ENCODE results near the gene FMNL2.
"Not testable (repeated sequence)": the region's sequence is repeated elsewhere in the genome, so short reads cannot be mapped to it uniquely, and the experiment has no call there.

The FMNL2 gene

DNA sequence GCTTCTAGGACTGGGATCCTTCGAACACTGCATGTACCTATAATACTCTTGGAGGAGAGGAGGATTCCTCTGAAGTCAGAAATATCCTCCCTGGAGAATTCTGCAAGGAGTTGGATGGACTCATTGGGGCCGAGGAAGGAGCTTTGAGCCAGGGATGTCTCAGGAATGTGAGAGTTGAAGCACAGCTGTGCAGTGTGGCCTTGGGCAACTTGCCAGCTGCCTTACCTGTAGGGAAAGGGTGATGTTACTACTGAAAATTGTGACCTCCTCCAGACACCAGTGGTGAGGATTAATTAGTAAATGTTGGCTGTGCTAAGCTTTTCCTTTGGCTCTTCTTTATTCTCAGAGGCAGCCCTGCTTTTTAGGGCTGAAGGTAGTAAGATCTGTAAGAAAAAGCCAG lies 41.4 kb downstream of the FMNL2 start:
- no peak for DNase-seq

DNA sequence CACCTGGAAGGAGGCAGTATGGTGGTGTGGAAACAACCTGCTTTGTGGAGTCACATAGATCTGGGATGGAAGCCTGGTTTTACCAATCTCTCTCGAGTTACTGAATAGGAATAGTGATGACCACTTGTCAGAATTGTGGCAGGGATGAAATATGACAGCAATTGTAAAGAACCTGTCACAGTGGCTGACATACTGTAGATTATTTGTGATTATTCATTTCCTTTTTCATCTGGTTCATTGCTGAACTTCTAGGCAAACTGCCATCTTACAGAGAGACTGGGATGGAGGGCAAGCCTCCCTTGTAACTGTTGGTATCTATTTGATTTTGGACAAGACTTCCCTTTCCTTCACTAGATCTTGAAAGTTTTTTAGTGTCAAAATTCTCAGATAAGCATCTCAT lies 42.0 kb downstream of the FMNL2 start:
- DNase-seq: no peak

DNA sequence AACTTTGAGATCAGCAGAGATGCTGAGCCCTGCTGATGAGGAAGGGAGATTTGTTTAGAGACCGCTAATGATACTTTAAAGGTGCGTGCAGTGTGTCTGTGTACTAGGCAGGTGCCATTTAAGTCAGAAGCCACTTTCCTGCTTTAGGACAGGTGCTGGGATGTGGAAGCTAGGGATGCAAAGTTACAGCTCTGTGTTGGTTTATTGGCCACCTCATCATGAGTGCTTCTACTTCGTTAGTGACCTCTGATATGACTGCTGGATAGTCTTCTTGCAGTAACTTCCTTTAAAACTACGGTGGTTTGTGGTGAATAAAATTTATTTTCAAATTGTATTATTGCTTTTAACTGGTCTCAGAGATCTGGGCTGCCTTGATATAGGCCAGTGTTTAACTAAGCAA lies 44.1 kb downstream of the FMNL2 start:
- DNase-seq: no peak

DNA sequence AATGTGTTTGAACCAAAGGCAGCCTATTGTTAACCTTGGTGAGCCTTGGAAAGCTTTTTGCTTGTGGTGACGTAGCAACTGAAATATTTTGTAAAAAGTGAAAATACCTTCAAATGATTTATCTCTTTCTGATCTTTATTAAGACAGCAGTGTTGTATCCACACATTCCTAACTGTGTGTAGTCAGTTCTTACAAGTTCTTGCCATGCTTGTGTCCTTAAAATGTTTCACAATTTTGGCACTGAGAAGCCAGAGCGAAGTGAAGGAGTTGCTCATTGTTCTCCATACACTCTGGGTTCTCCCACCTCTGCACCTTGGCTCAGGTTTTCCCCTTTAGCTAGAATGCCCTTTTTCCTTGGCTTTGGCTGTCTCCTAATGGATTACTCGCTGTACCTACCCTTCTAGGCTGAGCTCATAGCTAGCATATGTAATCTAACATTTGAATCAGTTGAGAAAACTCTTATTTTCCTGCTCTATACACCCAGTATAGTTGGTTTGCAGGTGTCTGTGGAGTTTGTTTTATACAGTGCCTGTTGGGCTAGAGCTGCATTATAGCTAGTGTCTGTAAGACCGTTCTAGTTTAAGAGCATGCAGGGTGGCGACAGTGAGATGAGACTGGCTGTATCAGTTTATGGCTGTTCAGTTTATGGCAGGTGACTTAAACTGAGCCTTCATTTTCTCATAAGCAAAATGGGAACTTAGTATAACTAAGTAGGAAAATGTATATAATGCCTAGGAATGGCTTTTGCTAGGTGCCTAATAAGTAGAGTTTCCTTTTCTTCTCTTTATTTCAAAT lies 45.5 kb downstream of the FMNL2 start:
- no peak for DNase-seq

DNA sequence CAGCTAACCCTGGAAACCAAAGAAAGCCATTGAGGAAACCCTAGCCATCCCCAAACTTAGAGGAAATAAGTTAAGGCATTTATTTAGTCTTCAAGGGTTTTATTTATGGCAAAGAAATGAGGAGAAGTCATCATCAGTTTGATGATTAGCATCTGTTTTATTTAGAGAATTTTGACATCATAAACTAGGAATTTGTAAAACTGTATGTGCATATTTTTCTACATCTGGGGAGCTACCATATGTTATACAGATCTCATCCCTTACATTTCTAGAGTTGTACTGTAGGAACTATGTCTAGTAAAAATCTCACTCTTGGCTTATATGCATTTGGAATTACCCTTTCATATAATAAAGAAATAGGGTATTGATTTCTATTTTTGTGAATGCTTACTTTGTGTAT lies 48.7 kb downstream of the FMNL2 start:
- no peak for DNase-seq

DNA sequence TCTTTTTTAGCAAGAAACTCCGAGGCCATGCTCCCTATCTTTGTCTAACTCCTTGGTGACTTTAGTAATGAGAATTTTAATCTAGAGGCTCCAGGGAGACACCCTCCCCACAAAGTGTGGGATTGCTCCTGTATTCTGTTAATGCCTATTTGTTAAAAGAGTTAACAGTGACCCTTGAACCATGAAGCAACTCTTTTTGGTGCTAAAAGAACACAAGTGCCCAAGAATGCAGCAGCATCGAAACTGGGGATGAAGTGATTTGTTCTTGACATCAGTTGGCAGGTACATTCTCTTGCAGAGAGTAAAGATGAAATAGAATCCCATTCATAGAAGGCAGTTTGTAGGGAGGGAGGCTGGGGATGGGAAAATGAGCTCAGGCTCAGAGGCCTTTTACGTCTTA lies 50.0 kb downstream of the FMNL2 start:
- no peak for DNase-seq

DNA sequence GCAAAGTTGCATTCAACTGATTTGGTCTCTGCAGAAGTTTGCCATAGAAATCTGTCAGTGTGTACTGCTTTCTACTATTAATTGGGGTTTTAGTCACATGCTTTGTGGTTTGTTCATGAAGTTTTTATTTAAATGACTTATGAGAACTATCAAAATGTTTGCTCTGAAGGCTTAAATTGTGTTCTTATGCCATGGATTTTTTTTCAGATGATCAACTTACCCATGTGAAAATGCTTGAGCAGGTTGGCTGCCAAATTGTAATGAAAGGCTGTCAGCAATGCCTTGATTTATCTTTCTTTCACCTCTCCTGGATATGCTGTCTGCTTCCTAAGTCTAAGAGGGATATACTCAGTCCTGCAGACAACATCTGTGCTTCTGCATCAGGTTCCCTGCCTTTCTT lies 50.7 kb downstream of the FMNL2 start:
- no peak for DNase-seq

DNA sequence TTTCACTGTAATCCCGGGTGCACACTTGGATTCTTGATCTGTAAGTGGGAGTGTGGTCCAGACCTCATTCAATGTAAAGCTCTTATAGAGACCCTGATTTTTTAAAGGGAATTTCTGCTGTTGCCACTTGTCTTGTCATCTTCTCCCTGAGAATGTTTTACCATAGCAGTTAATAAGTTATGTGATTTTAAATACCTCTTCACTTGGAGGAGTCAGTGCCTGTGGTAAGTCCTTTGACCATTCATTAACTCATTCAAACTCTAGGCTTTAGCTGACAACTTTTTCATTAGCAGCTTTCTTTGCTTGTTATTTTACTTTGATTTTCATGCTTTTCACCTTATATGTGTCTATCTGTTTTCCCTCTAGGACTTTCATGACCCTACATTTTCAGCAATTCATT lies 51.3 kb downstream of the FMNL2 start:
- no peak for DNase-seq

DNA sequence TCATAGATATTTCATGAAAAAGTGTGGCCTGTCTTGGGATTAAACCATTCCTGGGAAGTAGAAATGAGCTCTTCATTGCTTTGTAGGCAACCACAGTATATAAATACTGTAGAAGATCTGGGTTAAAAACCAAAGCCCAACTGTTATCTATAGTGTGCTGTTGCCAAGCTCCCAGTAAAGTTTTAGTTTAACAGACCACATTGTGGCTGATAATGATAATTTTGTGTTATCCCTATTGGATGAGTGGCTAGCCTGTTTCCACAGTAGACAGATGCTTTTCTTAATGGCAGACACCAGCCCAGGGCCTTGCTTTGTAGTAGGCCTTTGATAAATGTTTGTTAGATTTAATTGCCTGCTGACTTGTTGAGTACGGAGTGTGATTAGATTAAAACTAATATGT lies 52.1 kb downstream of the FMNL2 start:
- DNase-seq: no peak

DNA sequence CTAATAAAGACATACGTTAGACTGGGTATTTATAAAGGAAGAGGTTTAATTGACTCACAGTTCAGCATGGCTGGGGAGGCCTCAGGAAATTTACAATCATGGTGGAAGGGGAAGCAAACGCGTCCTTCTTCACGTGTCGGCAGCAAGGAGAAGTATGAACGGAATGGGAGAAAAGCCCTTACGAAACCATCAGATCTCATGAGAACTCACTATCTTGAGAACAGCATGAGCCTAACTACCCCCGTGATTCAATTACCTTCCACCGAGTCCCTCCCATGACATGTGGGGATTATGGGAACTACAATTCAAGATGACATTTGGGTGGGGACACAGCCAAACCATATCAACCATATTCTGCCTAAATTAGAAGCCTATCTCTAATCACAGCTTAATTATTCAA lies 53.3 kb downstream of the FMNL2 start:
- not testable (repeated sequence) for DNase-seq

DNA sequence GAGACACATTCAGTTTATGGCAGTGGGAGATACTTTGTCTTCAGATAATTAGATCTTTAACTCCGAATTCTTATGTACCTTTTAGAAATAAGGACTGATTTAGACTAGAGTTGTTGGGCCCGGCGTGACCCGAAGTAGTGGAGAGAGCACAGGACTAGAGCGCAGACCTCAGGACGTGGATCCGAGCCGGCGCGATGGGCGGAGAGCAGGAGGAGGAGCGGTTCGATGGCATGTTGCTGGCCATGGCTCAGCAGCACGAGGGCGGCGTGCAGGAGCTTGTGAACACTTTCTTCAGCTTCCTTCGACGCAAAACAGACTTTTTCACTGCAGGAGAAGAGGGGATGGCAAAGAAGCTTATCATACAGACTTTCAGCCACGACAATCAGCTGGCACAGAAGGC lies 54.5 kb downstream of the FMNL2 start:
- DNase-seq: no peak

DNA sequence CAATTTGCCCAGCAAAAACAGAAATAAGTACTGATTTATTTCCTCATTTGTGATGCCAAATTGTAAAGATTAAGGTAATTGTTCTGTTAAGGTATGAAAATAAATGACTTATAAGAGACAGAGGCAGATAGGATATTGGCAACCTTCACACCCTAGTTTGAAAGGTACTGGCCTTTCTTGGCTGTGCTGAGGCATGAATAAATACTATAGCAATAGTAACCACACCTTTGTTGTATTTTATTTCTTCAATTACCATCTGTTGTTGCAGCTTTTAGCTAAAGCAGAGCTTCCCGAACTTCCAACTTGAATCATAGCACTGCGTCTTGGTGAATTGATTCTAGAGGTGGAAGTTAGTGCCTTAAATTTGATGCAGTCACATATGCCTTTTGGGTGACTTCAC lies 55.9 kb downstream of the FMNL2 start:
- no peak for DNase-seq

DNA sequence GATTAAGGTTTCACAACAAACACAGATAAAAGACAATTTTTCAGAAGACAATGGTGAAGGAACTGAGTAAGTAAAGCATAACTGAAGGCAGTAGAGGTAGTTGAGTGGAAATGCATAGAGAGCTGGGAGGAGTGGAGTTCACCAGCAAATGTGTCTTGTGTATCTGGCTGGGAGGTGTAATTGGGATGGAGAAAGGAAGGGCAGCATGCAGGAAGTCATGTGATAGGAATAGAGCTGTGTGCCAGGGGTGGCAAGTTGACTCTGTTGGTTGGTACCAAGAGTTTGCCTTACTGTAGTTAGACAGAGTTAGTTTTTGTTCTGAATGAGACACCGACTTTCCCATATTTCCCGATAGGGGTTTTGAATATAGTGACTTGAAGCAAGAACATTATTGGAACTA lies 56.3 kb downstream of the FMNL2 start:
- no peak for DNase-seq

DNA sequence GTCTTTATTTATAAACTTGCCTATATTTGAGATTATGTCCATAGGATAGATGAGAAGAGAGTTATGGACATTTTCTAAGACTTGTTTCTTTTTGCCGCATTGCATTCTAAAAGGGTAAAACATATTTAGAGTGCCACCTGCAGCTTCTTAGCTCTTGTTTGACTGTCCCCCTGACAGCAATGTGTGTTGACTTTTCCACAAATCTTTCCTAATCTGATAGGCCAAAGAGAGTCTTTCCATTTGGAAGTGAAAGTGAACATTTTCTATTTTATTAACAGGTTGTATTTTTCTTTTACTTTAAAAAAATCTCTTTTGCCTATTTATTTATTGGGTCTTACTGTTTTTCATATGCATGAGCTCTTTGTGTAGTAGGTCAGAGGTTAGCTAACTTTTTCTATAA lies 58.4 kb downstream of the FMNL2 start:
- no peak for DNase-seq

DNA sequence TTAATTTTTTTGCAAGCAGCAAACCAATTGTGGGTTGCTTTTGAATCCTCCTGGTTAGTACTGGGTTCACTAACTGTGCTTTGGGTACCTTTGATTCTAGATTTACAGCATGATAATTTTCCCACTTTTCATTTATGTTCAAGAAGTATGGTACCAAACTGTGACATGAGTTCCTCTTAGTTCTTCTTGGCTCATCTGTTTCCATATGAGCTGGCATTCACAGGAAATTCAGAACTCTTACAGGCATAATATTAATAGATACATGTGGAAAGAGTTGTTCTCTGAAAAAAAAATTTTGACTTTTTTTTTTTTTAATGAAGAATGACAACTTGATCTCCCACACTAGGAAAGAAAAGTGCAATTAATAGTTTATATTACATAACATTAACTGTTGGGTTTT lies 59.4 kb downstream of the FMNL2 start:
- DNase-seq: no peak

DNA sequence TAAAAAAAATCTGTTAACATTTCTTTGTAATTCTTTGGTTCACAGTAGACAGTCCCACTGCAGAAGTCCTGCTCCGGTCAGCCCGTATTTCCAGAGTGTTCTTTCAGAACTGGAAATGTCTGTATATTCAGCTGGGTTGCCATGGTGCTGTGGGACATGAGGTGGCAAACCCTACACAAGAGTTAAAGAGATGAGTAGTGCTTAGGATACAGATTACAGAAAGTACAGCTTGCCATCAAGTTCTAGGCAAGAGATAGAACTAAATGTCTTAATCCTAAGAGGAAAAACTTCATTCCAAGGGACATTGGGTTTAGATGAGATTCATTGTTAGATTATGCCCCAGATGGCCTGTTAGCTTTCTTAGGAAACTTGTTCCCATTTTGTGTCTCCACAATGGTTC lies 60.1 kb downstream of the FMNL2 start:
- DNase-seq: no peak

DNA sequence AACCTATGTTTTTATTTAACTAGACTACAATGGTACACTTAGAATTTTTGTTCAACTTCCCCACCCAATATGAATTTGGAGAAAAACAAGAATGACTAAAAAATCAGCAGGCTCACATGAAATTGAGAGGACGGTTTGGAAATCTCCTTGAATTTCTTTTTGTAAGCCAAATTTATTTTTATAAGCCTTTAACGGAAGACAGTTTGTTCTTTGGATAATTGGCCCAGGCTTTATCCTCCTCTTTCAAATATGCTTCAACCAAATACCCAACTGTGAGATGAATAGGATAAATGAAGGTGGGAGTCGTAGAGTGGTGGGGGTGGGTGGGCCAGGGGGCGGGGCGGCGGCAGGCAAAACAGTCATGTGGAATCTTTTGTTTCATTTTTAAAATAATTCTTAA lies 60.6 kb downstream of the FMNL2 start:
- no peak for DNase-seq

DNA sequence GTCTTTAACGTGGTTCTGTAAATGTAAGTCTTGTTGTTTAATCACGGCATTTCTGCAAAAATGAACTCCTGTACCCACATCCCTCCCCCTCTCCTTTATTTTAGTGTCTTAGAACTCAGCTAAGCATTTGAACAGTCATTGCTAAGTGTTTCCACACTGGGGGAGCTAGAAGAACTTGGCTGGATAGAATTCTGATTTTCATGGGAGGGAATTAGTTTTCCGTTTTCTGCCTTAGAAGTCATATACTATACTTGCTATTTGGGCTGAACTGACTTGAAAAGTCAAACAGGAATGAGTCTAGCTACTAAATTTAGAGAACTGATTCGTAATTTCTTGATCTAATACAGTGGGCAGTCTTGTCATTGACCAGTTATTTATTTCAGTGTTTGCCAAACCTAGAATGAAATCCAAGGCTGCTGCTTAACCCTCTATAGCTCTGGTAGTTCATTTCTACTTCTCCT lies 61.1 kb downstream of the FMNL2 start:
- DNase-seq: no peak

DNA sequence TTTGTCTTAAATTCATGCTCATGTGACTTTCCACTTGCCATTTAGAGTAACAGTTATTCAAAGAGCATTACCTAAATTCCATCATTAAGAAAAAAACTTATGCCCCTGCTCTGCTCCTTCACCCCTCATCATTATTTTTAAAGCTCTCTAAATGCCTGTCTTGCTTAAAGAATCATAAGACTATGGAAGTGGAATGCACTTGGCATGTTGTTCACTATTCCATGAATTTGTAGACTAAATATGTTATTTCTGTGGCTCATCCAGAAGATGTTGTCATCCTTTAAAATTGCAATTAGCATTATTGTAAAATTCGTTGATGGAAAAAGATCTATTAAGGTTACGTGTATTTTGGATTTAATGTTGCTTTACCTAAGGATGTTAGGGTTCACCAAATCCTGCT lies 61.8 kb downstream of the FMNL2 start:
- DNase-seq: no peak

DNA sequence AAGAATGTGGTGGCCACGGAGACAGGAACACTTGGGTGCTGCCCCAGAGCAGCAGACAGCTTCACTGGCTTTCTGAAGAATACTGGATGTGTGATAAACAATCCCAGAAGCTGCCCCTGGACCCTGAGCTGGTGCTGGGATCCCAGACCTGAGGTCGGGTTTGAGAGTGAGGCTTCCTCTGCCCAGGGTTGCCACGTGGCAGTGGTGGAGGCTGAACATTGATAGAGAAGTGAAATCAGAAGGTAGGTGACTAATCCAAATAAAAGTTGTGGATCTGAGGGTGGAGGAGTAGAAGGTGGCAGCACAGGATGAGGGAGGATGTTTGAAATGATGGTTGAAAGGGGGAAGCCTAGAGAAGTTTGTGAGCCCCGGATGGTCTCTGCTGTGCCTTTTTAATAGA lies 64.0 kb downstream of the FMNL2 start:
- DNase-seq: no peak

DNA sequence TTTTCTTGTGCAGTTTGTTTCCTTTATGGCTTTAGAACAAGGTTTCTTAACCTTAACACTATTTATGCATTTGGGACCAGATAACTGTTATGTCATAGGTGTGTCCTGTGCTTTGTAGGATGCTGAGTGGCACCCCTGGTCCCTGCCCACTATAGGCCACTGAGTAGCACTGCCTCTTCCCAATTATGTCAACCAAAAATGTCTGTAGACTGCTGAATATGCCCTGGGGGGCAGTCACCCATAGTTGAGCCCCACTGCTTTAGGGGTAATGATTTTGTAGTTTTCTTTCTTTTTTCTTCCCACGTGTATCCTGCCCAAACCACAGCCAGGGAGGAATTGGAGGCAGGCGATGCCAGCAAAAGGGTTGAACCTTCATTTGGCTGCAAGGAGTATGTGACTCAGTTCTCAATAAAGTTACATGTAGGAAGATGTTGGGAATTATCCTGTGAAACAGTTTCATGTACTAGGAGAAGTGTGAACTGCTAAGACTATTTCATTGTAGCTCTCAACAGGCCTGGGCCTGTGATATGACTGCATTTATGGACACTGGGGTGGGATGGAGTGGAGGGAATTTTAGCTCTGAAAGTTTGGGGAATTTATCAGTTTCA lies 65.7 kb downstream of the FMNL2 start:
- no peak for DNase-seq

DNA sequence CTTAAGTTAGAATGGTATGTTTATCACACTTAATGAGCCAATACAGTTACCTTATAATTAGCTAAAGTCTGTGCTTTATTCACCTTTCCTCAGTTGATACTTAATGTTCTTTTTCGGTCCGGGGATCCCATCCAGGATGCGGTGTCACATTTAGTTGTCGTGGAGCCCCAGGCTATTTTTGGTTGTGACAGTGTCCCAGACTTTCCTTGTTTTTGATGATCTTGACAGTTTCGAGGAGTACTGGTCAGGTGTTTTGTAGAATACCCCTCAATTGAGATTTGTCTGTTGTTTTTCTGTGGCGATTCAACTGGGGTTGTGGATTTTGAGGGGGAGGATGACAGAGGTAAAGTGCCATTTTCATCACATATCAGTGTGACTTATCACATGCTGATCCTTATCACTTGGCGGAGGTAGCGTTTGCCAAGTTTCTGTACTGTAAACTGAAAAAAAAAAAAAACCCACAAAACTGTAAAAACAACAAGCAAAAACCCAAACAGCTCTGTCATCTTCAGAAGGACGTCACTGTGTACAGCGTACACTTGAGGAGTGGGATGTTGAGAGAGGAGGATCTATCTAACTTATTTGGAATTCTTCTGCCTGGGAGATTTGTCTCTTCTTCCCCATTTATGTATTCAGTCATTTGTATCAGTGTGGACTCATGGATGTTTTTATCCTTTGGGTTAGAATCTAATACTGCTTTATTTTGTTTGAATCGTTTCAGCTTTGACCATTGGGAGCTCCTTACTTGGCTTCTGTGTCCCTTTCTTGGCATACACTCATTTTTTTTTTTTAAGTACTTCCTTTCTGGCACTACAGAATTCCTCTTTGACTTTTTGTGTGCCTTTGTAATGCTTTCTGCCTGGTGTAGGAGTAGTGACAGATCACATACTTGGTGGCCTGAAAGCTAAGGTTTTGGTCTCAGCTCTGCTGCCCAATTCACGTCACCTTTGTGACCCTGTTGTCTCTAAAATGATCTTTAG lies 68.1 kb downstream of the FMNL2 start:
- no peak for DNase-seq

DNA sequence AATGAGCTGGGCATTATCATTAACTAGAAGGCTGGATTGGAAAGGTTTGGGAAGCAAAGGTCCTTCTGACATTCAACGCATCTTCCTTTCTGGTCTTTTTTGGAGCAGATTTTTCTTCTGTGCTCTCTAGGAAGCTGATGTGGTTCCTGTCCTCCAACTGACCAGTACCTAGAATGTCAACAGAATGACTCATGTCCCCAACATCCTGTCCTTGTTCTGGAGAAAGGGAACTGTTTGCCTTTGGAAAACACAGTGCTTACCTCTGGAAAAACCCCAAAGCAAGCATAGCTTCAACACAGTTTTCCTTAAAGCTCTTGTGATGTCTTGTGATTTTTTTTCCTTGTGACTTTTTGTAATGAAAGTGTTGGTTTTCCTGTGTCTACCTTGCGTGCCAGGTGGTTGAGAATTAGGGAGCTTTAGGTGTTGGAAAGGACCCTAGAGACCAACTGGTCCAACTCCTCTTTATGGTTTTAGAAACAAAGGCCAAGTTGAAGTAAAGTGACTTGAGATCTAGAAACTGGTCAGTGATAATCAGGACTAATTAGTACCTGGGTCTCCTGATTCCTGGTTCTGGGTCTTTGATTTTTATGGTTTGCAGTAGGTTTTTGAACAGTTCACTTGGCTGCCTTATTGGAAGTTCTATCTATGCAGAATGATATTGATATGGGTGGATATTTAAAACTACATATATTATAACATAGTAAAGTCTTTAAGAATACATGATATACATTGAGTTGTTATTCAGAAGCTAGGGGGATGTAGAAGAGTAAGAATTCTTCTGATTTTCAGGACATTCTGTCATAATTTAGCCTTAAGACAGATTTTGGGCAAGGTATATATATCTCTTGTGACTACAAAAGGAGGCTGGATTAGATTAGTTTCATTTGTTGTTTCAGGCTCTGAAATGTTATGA lies 70.5 kb downstream of the FMNL2 start:
- no peak for DNase-seq

All from activated CD4-positive, alpha-beta T cell treated with anti-CD3 and anti-CD28 coated beads, Interleukin-2, amount 50 U/mL, for 1 hour (primary cell).